Fibroblast of peridontal ligament (primary cell): ENCODE data around the gene DNASE1L1.
A peak's percentile ranks its signal among the peaks of the same experiment; 100 is the strongest.

ENCODE experiments used
- DNase-seq: peaks from one replicate; pipeline ENCODE4 v3.0.0-alpha.2; 2010; ENCODE audit errors: extremely low read depth

Gene DNASE1L1

GRCh38 chrX:154367474-154368308, 41.4 kb downstream of the DNASE1L1 start:
- DNase-seq: no peak

DNA sequence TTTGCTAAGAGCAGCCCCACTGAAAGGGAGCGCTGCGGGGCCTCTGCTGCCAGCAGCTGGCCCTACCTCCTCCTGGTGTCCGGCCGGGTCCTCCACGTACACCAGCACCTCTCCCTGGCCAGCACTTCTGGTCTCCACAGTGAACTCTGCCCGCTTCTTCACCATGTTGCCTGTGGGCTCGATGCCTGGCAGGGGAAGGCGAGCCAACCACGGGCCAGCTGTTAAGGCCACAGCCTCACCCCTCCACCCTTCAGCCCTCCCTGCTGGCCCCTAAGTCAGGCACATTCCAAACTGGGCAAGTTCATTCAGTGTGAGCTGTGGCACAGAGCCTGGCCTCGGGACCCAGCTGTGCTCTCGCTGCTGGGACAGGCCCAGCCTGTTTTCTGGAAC, 42.4 kb downstream of the DNASE1L1 start:
- peak; percentile 27 for DNase-seq

DNA sequence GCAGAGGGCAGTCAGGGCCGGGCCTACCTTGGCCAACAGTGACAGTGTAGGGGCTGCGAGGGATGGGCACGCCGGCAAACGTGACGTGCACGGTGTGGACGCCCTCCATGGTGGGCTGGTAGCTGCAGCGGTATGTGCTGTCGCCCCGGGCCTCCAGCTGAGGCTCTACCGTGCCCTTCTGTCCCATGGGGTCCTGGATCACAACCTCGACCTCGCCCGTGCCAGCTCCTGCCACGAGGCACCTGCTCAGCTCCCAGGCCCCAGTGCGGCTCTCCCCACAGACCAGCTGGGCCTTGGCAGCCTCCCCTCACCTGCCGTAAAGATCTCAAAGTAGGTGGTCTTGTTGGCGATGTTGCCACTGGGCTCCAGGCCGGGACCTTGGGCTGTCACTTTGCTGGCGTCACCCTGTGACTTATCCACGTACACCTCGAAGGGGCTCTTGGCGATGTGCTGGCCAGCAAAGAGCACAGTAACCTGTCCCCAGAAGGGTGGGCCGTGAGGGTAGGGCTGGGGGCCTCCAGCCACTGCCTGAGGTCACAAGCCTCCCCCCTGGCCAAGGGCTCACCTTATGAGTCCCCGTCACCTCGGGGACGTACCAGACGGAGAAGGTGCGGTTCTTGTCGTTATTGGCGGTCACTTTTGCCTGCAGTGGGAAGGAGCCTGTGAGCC, 42.9 kb downstream of the DNASE1L1 start:
- no peak for DNase-seq

DNA sequence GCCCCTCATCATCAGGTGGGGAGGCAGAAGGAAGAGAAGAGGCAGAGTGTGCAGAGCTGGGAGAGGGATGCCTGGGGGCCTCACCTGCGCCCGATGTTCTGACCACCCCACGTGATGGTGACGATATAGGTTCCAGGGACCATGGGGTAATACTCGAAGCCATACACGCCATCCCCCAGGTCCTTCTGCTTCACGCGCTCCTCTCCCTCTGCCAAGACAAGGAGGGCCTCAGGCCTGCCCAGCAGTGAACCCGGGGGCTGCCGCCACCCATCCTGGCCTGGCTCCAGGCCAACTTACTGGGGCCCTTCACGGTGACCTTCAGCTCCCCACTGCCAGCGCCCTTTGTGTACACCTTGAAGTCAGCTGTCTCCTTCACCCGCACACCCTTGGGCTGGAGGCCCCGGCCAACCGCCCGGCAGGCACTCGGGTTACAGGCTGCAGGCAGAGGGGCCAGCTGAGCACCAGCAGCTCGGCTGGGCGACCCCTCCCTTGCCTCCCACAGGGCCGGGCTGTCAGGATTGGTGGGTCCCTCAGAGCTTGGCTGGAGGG, 43.9 kb downstream of the DNASE1L1 start:
- no peak for DNase-seq

DNA sequence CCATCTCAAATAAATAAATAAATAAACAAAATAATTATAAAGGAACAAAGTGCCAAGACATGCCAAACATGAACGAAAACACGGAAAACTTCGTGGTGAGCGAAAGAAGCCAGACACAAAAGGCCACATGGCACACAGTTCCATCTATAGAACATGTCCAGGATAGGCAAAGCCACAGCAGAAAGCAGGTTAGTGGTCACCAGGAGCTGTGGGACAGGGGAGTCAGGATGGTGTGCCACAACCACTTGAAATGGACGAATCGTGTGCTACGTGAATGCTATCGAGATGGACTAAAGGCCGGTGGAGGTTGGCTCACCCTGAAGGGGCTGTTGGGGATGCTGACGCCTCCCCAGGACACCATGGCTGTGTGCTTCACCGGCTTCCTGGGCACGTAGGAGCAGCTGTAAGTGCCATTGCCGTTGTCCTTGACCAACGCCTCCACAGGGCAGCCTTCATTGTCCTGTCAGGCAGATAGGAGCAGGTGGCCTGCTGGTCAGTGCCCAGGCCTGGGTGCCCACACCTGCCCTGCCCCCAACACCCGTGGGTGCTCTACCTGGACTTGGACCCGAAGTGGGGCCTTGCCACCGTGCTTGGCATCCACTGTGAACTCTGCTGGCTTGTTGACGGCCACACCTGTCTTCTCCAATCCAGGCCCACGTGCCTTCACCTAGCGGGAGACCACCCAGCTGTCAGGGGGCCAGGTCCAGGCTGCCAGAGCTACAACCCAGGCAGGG, 45.2 kb downstream of the DNASE1L1 start:
- DNase-seq: no peak

GRCh38 chrX:154362085-154362742, 46.8 kb downstream of the DNASE1L1 start:
- no peak for DNase-seq

DNA sequence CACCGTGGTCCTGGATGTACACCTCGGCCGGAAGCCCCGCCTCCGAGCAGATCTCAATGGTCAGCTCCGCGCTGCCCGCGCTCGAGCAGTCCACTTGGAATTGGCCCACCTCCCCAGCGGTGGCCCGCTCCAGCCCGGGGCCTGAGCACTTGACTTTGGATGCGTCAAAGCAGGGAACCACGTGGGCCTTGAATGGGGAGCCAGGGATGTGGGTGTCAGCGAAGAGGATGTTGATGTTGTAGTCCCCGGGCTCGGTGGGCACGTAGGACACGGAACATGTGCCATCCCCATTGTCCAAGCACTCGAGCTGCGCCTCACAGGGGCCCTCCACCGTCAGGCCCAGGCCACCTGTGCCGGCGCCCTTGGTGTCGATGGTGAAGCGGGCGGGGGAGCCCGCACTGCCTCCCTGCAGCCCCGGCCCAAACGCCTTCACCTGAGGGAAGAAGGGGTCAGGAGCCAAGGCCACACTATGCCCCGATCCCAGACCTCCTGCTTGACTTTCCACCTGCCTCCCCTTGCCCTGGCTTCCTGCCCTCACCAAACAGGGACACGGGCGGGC, 48.8 kb downstream of the DNASE1L1 start:
- no peak for DNase-seq

- no peak for DNase-seq
These were observed 49.5 kb downstream of the DNASE1L1 start for GRCh38 chrX:154359362-154360154.

DNA sequence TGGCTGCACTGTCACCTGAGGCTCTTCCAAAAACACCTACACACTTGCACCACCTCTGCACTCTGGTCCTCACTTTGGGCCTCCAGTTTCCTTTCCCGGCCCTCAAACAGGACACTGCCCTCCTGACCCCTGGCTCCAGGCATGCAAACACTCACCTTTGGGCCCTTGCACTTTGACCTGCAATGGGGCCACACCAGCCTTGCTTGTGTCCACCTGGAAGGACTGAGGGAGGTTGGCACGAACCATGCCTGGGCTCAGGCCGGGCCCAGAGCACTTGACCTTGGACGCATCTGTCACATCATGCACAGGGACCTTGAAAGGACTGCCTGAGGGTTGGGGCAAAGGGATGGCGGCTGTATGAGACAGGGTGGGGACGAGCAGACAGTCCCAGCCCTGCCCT, 50.2 kb downstream of the DNASE1L1 start:
- DNase-seq: no peak

DNA sequence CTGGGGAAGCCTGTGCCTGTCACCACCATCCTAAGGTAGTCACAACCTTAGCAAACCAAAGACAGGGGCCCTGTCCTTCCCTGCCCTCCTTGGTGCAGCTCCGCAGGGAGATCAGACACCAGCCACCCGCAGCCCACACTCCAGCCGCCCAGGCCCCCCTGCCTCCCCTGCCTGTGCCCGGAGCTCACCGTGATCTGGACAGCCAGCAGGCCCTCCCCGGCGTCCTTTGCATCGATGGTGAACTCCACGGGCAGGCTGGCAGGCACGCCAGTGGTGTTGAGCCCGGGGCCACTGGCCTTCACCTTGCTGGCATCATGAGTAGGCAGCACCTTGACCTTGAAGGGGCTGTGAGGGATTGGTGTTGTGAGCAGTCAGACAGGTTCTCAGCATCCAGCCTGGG, 51.0 kb downstream of the DNASE1L1 start:
- no peak for DNase-seq

GRCh38 chrX:154357205-154357604, 51.8 kb downstream of the DNASE1L1 start:
- DNase-seq: no peak

- DNase-seq: no peak
These were observed 52.5 kb downstream of the DNASE1L1 start for GRCh38 chrX:154356596-154356995.

DNA sequence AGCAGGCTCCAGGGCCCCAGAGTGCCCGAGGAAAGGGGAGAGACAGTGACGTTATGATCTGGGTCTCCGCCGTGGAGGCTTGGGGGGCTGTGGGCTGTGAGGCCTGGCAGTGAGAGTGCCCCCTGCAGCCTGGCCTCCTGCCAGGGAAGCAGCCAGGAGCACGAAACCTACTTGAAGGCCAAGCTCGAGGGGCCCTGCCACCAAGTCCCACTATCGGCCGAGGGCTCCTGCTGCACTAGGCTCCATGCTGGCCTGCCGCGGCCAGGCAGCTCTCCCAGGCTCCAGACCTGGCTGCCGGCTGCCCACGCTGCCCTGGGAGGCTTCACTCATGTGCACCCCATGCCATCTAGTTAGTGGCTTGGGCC, 53.3 kb downstream of the DNASE1L1 start:
- no peak for DNase-seq

DNA sequence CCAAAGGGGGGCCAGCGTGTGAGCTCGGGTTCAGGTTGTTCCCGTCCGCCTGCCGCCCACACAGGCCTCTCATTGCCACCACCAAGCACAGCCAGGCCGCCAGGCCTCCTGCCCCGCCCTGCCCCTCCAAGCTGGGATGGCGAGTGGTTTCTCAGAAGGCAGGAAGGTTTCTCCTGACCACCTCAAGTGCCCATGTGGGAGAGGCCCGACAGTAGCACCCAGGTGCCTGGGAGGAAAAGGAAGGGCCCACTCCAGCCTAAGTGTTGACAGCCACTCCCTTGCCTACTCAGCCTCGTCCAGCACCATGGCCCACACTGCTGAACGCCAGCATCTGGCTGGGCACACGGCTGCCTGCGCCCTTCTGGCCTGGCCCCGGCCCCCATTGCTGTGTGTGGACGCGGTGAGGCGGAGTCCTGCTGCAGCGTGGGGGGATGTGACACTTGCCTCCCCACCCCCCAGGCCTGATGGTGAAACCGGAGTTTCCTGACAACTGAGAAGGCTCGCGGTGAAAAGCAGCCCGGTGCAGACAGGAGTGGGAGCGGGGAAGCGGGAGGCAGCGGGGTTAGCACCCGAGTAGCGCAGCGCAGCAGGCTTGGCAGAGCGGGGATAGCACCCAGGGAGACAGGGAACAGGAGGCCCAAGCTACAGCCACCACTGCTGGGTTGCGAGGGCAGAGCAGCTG, 53.8 kb downstream of the DNASE1L1 start:
- no peak for DNase-seq

- no peak for DNase-seq
These were observed 54.5 kb downstream of the DNASE1L1 start for GRCh38 chrX:154354516-154354915.

- DNase-seq: no peak
These were observed 55.0 kb downstream of the DNASE1L1 start for GRCh38 chrX:154354013-154354412.

DNA sequence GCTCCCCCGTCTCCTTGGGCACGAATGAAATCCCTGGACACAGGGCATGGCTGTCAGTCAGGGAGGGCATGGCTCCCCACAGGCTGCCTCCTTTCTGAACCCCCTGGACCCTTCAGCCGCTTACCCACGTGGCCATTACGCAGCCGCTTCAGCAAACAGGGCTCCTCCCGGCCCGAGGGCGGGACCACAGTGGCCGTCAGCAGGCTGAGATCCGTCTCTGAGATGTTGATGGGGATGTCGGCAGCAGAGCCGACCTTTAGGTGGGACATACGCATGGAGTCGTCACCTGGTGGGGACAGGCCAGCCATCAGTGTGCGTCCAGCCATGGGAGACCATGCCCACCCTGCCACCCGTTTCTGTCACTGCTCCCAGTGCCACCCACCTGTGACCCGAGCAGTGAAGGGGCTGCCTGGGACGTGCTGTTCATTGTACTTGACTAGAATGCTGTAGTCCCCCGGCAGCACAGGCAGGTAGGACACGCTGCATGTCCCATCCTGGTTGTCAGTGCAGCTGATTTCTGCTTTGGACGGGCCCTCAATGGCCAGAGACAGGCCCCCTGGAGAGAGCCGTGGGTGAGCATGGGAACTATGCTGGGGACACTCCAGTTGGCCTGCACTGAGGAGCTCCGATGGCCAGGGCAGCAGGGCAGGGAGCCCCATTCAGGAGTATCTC, 55.7 kb downstream of the DNASE1L1 start:
- no peak for DNase-seq

DNA sequence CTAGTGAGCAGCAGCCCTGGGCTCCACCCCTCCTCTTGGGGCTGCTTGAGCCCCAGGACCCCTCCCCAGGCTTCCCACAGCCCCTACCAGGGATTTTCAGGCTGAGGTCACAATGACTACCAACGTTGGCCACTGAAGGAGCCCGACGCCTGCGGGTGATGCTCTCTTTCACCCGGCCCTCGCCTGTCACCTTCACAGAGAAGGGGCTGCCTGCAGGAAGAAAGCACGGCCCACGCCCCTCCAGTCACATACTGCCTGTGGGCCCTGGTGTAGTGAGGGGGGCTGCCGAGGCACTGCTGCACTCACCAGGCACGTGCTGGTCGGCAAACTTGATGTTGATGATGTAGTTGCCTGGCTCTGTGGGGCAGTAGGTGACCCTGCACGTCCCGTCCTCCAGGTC, 56.6 kb downstream of the DNASE1L1 start:
- DNase-seq: no peak

- DNase-seq: no peak
These were observed 57.0 kb downstream of the DNASE1L1 start for GRCh38 chrX:154352012-154352401.
